Measurements from ENCODE around the gene AGTPBP1.

AGTPBP1 gene

DNA sequence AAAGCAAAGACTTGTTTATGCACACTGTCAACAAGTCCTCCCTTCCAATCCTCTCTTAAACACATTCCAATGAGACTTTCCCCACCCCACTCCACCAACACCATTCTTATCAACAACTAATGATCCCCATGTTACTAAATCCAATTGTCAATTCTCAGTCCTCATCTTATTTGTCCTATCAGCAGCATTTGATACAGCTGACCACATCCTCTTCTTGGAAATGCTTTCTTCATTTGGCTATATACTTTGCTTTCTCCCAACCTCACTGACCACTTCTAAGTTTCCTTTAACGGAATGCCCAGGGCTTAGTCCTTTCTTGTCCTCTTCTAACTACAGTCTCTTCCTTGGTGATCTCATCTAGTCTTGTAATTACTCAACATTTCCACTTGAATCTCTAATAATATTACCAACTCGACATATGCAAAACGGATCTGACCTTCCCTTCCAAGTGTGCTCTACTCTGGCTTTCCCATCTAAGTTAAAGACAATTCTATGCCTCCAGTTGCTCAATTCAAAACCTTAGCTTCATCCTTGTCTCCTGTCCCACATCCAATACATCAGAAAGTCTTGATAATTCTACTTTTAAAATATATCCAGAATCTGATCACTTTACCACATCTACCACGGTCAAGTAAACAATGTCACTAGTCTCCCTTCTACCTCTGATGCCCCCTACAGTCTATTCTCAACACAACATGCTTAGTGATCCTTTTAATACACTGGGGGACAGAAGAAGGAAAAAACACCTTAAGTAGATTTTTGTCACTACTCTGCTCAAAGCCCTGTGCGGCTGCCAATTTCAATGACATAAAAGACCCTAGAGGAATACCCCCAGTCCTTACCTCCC lies 25.5 kb downstream of the AGTPBP1 start:
- H3K36me3 ChIP-seq = no peaks in the 10 kb centered on the region
- peaks cover 0 to 5% (median 0%) of the 10 kb centered on the region in 4 donors for H3K4me1 ChIP-seq
- no peaks in the 10 kb centered on the region for H3K27me3 ChIP-seq
- H3K9me3 ChIP-seq = no peaks in the 10 kb centered on the region
- H3K27ac ChIP-seq = no peak overlapping the region
- TF ChIP-seq, protein P1, sequence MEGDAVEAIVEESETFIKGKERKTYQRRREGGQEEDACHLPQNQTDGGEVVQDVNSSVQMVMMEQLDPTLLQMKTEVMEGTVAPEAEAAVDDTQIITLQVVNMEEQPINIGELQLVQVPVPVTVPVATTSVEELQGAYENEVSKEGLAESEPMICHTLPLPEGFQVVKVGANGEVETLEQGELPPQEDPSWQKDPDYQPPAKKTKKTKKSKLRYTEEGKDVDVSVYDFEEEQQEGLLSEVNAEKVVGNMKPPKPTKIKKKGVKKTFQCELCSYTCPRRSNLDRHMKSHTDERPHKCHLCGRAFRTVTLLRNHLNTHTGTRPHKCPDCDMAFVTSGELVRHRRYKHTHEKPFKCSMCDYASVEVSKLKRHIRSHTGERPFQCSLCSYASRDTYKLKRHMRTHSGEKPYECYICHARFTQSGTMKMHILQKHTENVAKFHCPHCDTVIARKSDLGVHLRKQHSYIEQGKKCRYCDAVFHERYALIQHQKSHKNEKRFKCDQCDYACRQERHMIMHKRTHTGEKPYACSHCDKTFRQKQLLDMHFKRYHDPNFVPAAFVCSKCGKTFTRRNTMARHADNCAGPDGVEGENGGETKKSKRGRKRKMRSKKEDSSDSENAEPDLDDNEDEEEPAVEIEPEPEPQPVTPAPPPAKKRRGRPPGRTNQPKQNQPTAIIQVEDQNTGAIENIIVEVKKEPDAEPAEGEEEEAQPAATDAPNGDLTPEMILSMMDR (IDR thresholded peaks at IDR 0.05) = no peak
- DNase-seq = no peak
- intact Hi-C loops (cut with DNase I; ENCODE audit: low total_unique reads) = no loop called here
- no peak overlapping the region for H3K4me3 ChIP-seq

DNA sequence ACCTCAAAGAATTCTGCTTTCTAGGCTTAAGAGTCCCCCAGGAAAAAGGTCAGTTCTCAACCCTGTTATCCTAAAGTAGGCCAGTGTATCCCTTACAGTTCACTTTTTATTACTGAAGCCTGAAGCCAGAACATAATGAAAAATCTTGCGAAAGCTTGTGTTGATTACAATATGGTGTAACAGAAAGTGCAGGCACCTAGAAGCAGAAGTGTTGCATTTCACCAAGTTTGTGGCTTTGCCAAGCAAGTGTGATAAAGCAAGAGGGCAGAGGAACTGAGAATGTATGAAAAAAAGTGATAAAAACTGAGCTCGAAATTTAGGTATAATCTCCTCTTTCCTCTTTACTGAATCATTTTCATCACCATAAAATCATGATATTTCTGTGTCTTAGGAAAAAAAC lies 26.2 kb downstream of the AGTPBP1 start:
- Histone ChIP-seq H3K36me3 (no peaks in the 10 kb centered on the region), H3K4me1 (peaks cover 0 to 5% (median 0%) of the 10 kb centered on the region in 4 donors), H3K9me3 (no peaks in the 10 kb centered on the region), H3K27me3 (no peaks in the 10 kb centered on the region), H3K4me3 (no peak overlapping the region), H3K27ac (no peak overlapping the region)
- DNase-seq = no peak
- intact Hi-C loops (cut with DNase I; ENCODE audit: low total_unique reads) = no loop called here
- TF ChIP-seq, protein P1 (IDR thresholded peaks at IDR 0.05) = no peak

DNA sequence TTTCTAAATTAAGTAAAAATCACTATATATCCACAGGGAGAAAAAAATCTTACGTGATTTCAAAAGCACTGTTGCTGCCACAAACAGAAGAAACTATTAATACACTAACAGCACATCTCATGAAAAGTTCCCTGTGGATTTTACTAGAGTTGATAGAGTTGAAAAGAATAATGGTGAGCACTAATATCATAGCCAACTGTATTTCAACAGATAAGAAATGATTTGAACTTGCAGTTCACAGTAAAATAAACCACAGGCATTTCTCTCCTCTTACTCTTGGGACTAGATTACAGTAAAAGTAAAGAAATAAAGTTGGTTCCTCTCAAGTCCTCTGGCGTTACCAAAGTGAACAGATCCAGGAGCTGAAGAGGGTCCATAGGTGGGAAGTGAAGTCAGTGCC lies 27.9 kb downstream of the AGTPBP1 start:
- no peak overlapping the region for H3K27ac ChIP-seq
- peaks cover 0 to 8% (median 0%) of the 10 kb centered on the region in 3 donors for H3K9me3 ChIP-seq
- DNase-seq = no peak
- no peak overlapping the region for H3K4me3 ChIP-seq
- no peaks in the 10 kb centered on the region for H3K27me3 ChIP-seq
- TF ChIP-seq, protein P1 (IDR thresholded peaks at IDR 0.05) = no peak
- intact Hi-C loops (cut with DNase I; ENCODE audit: low total_unique reads) = no loop called here
- peaks cover 0 to 5% (median 0%) of the 10 kb centered on the region in 4 donors for H3K4me1 ChIP-seq
- H3K36me3 ChIP-seq = peaks cover 0 to 8% (median 0%) of the 10 kb centered on the region in 3 donors

DNA sequence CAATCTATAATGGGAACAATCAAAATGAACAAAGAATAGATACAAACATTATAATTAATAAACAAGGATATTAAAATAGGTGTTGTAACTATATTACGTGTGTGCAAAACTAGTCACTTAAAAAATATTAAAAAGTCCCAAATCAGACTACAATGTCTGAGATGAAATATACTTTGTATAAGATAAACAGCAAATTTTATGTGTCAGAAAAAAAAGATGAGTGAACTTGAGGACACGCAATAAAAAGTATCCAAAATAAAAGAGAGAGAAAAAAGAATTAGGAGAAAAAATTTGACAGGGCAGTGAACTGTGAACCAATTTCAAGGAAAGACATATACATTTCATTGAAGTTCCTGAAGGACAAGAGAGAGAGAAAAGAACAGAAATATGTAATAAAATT lies 37.0 kb downstream of the AGTPBP1 start:
- Histone ChIP-seq H3K4me3 (no peak overlapping the region), H3K36me3 (peaks cover 0 to 13% (median 0%) of the 10 kb centered on the region in 3 donors), H3K9me3 (peaks cover 0 to 13% (median 0%) of the 10 kb centered on the region in 3 donors), H3K4me1 (peaks cover 0 to 5% (median 0%) of the 10 kb centered on the region in 4 donors), H3K27ac (no peak overlapping the region), H3K27me3 (no peaks in the 10 kb centered on the region)
- no peak for DNase-seq
- intact Hi-C loops (cut with DNase I; ENCODE audit: low total_unique reads) = loop anchor here (5.0 kb wide), 1 partner anchor 78 kb away; no protein-coding TSS in a partner anchor
- TF ChIP-seq, protein P1 (IDR thresholded peaks at IDR 0.05) = no peak

DNA sequence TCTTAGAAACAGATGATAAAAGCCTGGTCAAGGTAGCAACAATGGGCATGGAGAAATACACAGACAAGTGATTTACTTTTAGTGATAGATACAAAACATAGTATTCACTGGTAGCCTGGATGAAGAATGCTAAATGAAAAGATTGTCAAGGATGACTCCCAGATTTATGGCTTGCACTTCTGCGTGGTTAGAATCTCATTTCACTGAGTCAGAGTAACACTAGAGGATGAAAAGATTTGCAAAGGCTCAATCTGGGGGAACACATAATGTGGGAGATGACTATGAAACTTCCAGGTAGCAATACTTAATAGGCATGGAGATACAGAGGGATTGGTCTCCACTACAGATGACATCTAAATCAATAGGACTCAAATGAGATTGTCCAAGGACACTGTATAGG lies 38.4 kb downstream of the AGTPBP1 start:
- no peak overlapping the region for H3K4me3 ChIP-seq
- peaks cover 0 to 5% (median 0%) of the 10 kb centered on the region in 4 donors for H3K4me1 ChIP-seq
- H3K9me3 ChIP-seq = no peaks in the 10 kb centered on the region
- TF ChIP-seq, protein P1 (IDR thresholded peaks at IDR 0.05) = no peak
- intact Hi-C loops (cut with DNase I; ENCODE audit: low total_unique reads) = loop anchor here (5.0 kb wide), 1 partner anchor 79 kb away; no protein-coding TSS in a partner anchor
- no peaks in the 10 kb centered on the region for H3K27me3 ChIP-seq
- no peak overlapping the region for H3K27ac ChIP-seq
- DNase-seq = no peak
- H3K36me3 ChIP-seq = peaks cover 0 to under 1% (median 0%) of the 10 kb centered on the region in 3 donors
